ENCODE measurements around the gene KRT15.

GRCh38 chr17:41559548-41559947, 40.9 kb upstream of the KRT15 start:
- no peak for TF ChIP-seq TAF1 (IDR thresholded peaks at IDR 0.05; ENCODE audit: borderline replicate concordance, insufficient read depth, low read length)
- TF ChIP-seq, protein P1, sequence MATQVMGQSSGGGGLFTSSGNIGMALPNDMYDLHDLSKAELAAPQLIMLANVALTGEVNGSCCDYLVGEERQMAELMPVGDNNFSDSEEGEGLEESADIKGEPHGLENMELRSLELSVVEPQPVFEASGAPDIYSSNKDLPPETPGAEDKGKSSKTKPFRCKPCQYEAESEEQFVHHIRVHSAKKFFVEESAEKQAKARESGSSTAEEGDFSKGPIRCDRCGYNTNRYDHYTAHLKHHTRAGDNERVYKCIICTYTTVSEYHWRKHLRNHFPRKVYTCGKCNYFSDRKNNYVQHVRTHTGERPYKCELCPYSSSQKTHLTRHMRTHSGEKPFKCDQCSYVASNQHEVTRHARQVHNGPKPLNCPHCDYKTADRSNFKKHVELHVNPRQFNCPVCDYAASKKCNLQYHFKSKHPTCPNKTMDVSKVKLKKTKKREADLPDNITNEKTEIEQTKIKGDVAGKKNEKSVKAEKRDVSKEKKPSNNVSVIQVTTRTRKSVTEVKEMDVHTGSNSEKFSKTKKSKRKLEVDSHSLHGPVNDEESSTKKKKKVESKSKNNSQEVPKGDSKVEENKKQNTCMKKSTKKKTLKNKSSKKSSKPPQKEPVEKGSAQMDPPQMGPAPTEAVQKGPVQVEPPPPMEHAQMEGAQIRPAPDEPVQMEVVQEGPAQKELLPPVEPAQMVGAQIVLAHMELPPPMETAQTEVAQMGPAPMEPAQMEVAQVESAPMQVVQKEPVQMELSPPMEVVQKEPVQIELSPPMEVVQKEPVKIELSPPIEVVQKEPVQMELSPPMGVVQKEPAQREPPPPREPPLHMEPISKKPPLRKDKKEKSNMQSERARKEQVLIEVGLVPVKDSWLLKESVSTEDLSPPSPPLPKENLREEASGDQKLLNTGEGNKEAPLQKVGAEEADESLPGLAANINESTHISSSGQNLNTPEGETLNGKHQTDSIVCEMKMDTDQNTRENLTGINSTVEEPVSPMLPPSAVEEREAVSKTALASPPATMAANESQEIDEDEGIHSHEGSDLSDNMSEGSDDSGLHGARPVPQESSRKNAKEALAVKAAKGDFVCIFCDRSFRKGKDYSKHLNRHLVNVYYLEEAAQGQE (IDR thresholded peaks at IDR 0.05; ENCODE audit: insufficient read depth in 1 of 2, low read depth in 2 of 2, low read length in 2 of 2) = no peak
- no peak for TF ChIP-seq POLR2AphosphoS5 (IDR thresholded peaks at IDR 0.05; ENCODE audit: low read depth, low read length)
- no peak for TF ChIP-seq SIN3A (IDR thresholded peaks at IDR 0.05; ENCODE audit: borderline replicate concordance, insufficient read depth, low read length)

All from PFSK-1 (cell line).